Measurements from ENCODE around the gene STMN1. TPM values are rescaled to one million over a fixed set of nuclear protein-coding genes. Genes with fewer than 3 reads are reported as not detected.

The STMN1 gene
- total and polyA plus RNA-seq, 10 of the 15 experiments (the other 5 are each of a cell fraction or from before 2014, with no cell fraction given) = 220 to 1,272 (median 603) TPM

DNA sequence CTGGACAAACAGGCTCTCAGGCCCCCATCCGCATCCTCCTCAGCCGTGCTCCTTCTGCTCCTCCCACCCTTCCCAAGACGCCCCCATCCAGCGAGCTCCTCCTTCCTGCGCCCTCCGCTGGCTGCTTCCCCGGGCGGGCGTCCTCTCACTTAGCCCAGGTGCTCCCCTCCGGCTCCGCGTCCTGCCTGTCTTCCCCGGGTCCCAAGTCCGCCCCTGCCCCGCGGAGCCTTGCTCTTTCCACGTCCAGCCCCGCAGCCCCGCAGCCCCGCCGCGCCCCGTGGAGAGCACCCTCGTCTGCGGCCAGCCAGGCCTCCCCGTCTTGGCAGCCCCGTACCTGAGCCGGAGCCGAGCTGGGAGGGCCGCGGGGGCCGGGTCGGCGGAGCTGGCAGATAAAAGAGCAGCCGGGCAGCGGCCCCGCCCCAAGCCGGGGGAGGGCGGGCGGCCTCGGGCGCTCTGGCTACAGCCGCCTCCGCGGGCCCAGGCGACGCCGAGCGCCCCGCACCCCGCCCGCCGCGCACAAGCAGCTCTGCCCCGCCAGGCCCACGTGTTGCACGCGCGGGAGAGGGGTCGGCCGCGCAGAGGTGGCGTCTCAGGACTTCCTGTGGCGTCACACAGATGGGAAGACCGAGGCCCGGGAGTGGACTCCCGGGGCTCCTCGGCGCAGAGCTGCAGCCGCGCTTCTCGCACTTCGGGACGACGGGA is 30.9 kb downstream of the STMN1 start, which contains the start of gene PAQR7:
PAQR7 (minus strand) TSS at position 555 of the 702 bp plus-strand sequence. CDS start 11,869 bp downstream, outside the sequence.
- BruUV-seq (replicated peaks) = no TSS peak
- peak; percentile 81 for TF ChIP-seq CREB1 (IDR thresholded peaks at IDR 0.05; ENCODE audit: low read depth)
- TF ChIP-seq BHLHE40 (IDR thresholded peaks at IDR 0.05; ENCODE audit: borderline replicate concordance in 1 of 2, low read depth in 2 of 2, low read length in 1 of 2) = peak; percentile 57 to 90; a peak in 3 of 4 replicates
- TF ChIP-seq EED (IDR thresholded peaks at IDR 0.05; ENCODE audit: low read depth) = peak; percentile 50; the same call in 1 of the 2 replicates
- TF ChIP-seq, protein P1, sequence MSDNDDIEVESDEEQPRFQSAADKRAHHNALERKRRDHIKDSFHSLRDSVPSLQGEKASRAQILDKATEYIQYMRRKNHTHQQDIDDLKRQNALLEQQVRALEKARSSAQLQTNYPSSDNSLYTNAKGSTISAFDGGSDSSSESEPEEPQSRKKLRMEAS (IDR thresholded peaks at IDR 0.05; ENCODE audit: low read depth, low read length) = peak; percentile 94
- TF ChIP-seq, protein P2, sequence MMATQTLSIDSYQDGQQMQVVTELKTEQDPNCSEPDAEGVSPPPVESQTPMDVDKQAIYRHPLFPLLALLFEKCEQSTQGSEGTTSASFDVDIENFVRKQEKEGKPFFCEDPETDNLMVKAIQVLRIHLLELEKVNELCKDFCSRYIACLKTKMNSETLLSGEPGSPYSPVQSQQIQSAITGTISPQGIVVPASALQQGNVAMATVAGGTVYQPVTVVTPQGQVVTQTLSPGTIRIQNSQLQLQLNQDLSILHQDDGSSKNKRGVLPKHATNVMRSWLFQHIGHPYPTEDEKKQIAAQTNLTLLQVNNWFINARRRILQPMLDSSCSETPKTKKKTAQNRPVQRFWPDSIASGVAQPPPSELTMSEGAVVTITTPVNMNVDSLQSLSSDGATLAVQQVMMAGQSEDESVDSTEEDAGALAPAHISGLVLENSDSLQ (IDR thresholded peaks at IDR 0.05) = peak; percentile 14; the same call in 1 of the 2 replicates
- TF ChIP-seq, protein P3, sequence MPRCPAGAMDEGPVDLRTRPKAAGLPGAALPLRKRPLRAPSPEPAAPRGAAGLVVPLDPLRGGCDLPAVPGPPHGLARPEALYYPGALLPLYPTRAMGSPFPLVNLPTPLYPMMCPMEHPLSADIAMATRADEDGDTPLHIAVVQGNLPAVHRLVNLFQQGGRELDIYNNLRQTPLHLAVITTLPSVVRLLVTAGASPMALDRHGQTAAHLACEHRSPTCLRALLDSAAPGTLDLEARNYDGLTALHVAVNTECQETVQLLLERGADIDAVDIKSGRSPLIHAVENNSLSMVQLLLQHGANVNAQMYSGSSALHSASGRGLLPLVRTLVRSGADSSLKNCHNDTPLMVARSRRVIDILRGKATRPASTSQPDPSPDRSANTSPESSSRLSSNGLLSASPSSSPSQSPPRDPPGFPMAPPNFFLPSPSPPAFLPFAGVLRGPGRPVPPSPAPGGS (IDR thresholded peaks at IDR 0.05; ENCODE audit: borderline replicate concordance, insufficient read depth, low read depth, low read length, poor library complexity, severe bottlenecking) = no peak
- peak; percentile 85 for TF ChIP-seq RB1 (IDR thresholded peaks at IDR 0.05; ENCODE audit: borderline replicate concordance)
- peak; percentile 77 for TF ChIP-seq IKZF1 (conservative IDR thresholded peaks at IDR 0.05)
- TF ChIP-seq NBN (IDR thresholded peaks at IDR 0.05) = 0 out of 2 replicates have a peak, but pooled peaks have one; percentile 23
- peak; percentile 98 for TF ChIP-seq NFXL1 (IDR thresholded peaks at IDR 0.05; ENCODE audit: borderline replicate concordance)
- no peak for TF ChIP-seq JUND (IDR thresholded peaks at IDR 0.05; ENCODE audit: low read depth, low read length)
- peak; percentile 26; the same call in 1 of the 2 replicates for TF ChIP-seq HCFC1 (IDR thresholded peaks at IDR 0.05; ENCODE audit: low read length)
- 0 out of 2 replicates have a peak, but pooled peaks have one; percentile 25 for TF ChIP-seq ZNF217 (IDR thresholded peaks at IDR 0.05)
- TF ChIP-seq NFIC (IDR thresholded peaks at IDR 0.05; ENCODE audit: low read depth, low read length) = no peak
- TF ChIP-seq, protein P4, sequence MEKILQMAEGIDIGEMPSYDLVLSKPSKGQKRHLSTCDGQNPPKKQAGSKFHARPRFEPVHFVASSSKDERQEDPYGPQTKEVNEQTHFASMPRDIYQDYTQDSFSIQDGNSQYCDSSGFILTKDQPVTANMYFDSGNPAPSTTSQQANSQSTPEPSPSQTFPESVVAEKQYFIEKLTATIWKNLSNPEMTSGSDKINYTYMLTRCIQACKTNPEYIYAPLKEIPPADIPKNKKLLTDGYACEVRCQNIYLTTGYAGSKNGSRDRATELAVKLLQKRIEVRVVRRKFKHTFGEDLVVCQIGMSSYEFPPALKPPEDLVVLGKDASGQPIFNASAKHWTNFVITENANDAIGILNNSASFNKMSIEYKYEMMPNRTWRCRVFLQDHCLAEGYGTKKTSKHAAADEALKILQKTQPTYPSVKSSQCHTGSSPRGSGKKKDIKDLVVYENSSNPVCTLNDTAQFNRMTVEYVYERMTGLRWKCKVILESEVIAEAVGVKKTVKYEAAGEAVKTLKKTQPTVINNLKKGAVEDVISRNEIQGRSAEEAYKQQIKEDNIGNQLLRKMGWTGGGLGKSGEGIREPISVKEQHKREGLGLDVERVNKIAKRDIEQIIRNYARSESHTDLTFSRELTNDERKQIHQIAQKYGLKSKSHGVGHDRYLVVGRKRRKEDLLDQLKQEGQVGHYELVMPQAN (conservative IDR thresholded peaks at IDR 0.05) = peak; percentile 68
- 0 out of 2 replicates have a peak, but pooled peaks have one; percentile 18 for TF ChIP-seq TAF1 (IDR thresholded peaks at IDR 0.05; ENCODE audit: borderline replicate concordance, low read depth, low read length)
- TF ChIP-seq NR2C1 (IDR thresholded peaks at IDR 0.05) = peak; percentile 29
- no peak for TF ChIP-seq SMAD5 (IDR thresholded peaks at IDR 0.05; ENCODE audit: low read depth)
- TF ChIP-seq DPF2 (IDR thresholded peaks at IDR 0.05) = peak; percentile 62; the same call in 1 of the 2 replicates
- TF ChIP-seq MTA2 (IDR thresholded peaks at IDR 0.05; ENCODE audit: low read depth) = 0 out of 2 replicates have a peak, but pooled peaks have one; percentile 20

More for the DNA sequence above, 30.9 kb downstream of the STMN1 start, which contains the start of gene PAQR7:
- DNase-seq (ENCODE audit: low read depth, low spot score) = no peak
- WGBS (ENCODE audit: insufficient coverage, insufficient replicate concordance, low lambda C conversion rate, missing lambda C conversion rate) = 2% methylated on average over 60 of the region's 75 CpGs
- Histone ChIP-seq H3K9ac (ENCODE audit: control insufficient read depth, insufficient read depth, low read length) (peak within 1 kb of the TSS; percentile 76), H3K36me3 (ENCODE audit: control insufficient read depth in 2 of 2, insufficient read depth in 2 of 2, low read length in 1 of 2) (no peaks in the 10 kb centered on the region), H2AFZ (ENCODE audit: control insufficient read depth, low read depth, low read length) (peak within 1 kb of the TSS; percentile 81), H3K79me2 (ENCODE audit: control insufficient read depth, insufficient read depth, low read length) (peaks cover 9% of the 10 kb centered on the region), H3K27ac (ENCODE audit: control insufficient read depth, insufficient read depth) (peak within 1 kb of the TSS; percentile 27), H4K20me1 (ENCODE audit: control insufficient read depth, insufficient read depth) (no peaks in the 10 kb centered on the region), H3K9me3 (replicated peaks; ENCODE audit: control insufficient read depth, insufficient read depth, low read length) (no peaks in the 10 kb centered on the region), H3K4me1 (ENCODE audit: control insufficient read depth, insufficient read depth, low read length) (peaks cover 34% of the 10 kb centered on the region), H3K4me2 (ENCODE audit: control insufficient read depth, insufficient read depth) (peak within 1 kb of the TSS; percentile 92), H3K4me3 (peak within 1 kb of the TSS; percentile 76), H3K27me3 (replicated peaks in 1 of 2; ENCODE audit: control insufficient read depth in 2 of 2, insufficient read depth in 2 of 2, low read length in 1 of 2) (no peaks in the 10 kb centered on the region; a peak in 1 of 4 replicates)
- peak; percentile 86 for ATAC-seq
- in situ Hi-C loops (cut with MboI) (no loop called here), intact Hi-C loops (cut with micrococcal nuclease; ENCODE audit: unreplicated experiment) (no loop called here)
- ChIA-PET POLR2A (interaction anchor here (0.7 to 3.6 kb wide), 4 partner anchors 15 to 122 kb away, joined by 3 to 26 read pairs (median 8); partner anchors contain the start of genes AUNIP and PAFAH2), SMC1A (ENCODE audit: uncharacterized antibody, unreplicated experiment) (interaction anchor here (0.7 to 2.7 kb wide), 12 partner anchors 9 to 419 kb away, joined by 3 to 8 read pairs (median 4); partner anchors contain the start of genes MTFR1L and PAFAH2), RAD21 (ENCODE audit: unreplicated experiment) (interaction anchor here (0.9 to 2.0 kb wide), 7 partner anchors 17 to 122 kb away, joined by 3 to 13 read pairs (median 7); partner anchors contain the start of genes MTFR1L and PAFAH2), CTCF (interaction anchor here (1.0 to 3.1 kb wide), 6 partner anchors 11 to 122 kb away, joined by 3 to 25 read pairs (median 7); partner anchors contain the start of gene PAFAH2)
- FAIRE-seq = no peak
